Uterus (tissue), 2 donors: Measurements from ENCODE around the gene ADAM10.

ENCODE experiments used
- POLR2A ChIP-seq, 2 donors: fragments of 450-650 bp; IDR thresholded peaks; one replicate each; pipeline ENCODE4 v1.6.1; 2016; ENCODE audit warnings: antibody characterized with exemption in 2 of 2, mild to moderate bottlenecking in 1 of 2, moderate library complexity in 1 of 2
- TF ChIP-seq, protein P1 (sequence below), 4 experiments: fragments of 200-600 bp in 2 of 4; fragments of 450-650 bp in 2 of 4; sonication (generic) in 2 of 4; IDR thresholded peaks; one replicate each; pipeline ENCODE4 v1.5.1; 2016 to 2019; ENCODE audit warnings: antibody characterized with exemption in 4 of 4, mild to moderate bottlenecking in 2 of 4, moderate library complexity in 1 of 4

GRCh38 chr15:58741032-58741431, 8.5 kb downstream of the ADAM10 start:
- TF ChIP-seq POLR2A (IDR thresholded peaks at IDR 0.05), result no peak
- TF ChIP-seq, protein P1, sequence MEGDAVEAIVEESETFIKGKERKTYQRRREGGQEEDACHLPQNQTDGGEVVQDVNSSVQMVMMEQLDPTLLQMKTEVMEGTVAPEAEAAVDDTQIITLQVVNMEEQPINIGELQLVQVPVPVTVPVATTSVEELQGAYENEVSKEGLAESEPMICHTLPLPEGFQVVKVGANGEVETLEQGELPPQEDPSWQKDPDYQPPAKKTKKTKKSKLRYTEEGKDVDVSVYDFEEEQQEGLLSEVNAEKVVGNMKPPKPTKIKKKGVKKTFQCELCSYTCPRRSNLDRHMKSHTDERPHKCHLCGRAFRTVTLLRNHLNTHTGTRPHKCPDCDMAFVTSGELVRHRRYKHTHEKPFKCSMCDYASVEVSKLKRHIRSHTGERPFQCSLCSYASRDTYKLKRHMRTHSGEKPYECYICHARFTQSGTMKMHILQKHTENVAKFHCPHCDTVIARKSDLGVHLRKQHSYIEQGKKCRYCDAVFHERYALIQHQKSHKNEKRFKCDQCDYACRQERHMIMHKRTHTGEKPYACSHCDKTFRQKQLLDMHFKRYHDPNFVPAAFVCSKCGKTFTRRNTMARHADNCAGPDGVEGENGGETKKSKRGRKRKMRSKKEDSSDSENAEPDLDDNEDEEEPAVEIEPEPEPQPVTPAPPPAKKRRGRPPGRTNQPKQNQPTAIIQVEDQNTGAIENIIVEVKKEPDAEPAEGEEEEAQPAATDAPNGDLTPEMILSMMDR (IDR thresholded peaks at IDR 0.05), result no peak
